Fibroblast of upper back skin (primary cell): ENCODE data around the gene SMOC2.
"Not testable (repeated sequence)": the region's sequence is repeated elsewhere in the genome, so short reads cannot be mapped to it uniquely, and the experiment has no call there.

Experiments
- DNase-seq: peaks from one replicate; pipeline ENCODE4 v3.0.0-alpha.2; 2013

The SMOC2 gene

GRCh38 chr6:168692193-168692914 is 251.4 kb downstream of the SMOC2 start:
- no peak for DNase-seq

- not testable (repeated sequence) for DNase-seq
Observed at GRCh38 chr6:168692915-168693257, 251.9 kb downstream of the SMOC2 start.

- DNase-seq: not testable (repeated sequence)
Observed at GRCh38 chr6:168694797-168695196, 253.8 kb downstream of the SMOC2 start.

GRCh38 chr6:168695701-168696100 is 254.7 kb downstream of the SMOC2 start:
- no peak for DNase-seq

- DNase-seq: no peak
Observed at GRCh38 chr6:168698923-168699322, 257.9 kb downstream of the SMOC2 start.

GRCh38 chr6:168699631-168700295 is 258.8 kb downstream of the SMOC2 start:
- no peak for DNase-seq

- DNase-seq: no peak
Observed at GRCh38 chr6:168700880-168701279, 259.9 kb downstream of the SMOC2 start.

GRCh38 chr6:168703990-168704389 is 263.0 kb downstream of the SMOC2 start:
- no peak for DNase-seq

- DNase-seq: no peak
Observed at GRCh38 chr6:168704678-168705077, 263.7 kb downstream of the SMOC2 start.

- not testable (repeated sequence) for DNase-seq
Observed at GRCh38 chr6:168705271-168705670, 264.3 kb downstream of the SMOC2 start.

GRCh38 chr6:168706471-168707177 is 265.6 kb downstream of the SMOC2 start:
- DNase-seq: no peak

GRCh38 chr6:168708526-168708925 is 267.5 kb downstream of the SMOC2 start:
- DNase-seq: no peak

GRCh38 chr6:168708984-168709383 is 268.0 kb downstream of the SMOC2 start:
- no peak for DNase-seq

- DNase-seq: no peak
Observed at GRCh38 chr6:168709390-168709789, 268.4 kb downstream of the SMOC2 start.

- DNase-seq: no peak
Observed at GRCh38 chr6:168709991-168710390, 269.0 kb downstream of the SMOC2 start.

- no peak for DNase-seq
Observed at GRCh38 chr6:168711049-168711640, 270.2 kb downstream of the SMOC2 start.

- no peak for DNase-seq
Observed at GRCh38 chr6:168711666-168712300, 270.8 kb downstream of the SMOC2 start.

- DNase-seq: no peak
Observed at GRCh38 chr6:168712993-168713392, 272.0 kb downstream of the SMOC2 start.

- DNase-seq: no peak
Observed at GRCh38 chr6:168713839-168714238, 272.9 kb downstream of the SMOC2 start.

- no peak for DNase-seq
Observed at GRCh38 chr6:168714547-168715260, 273.7 kb downstream of the SMOC2 start.

- DNase-seq: no peak
Observed at GRCh38 chr6:168715643-168716481, 274.9 kb downstream of the SMOC2 start.
